Measurements from ENCODE around the gene MPZL2.

- TF ChIP-seq EZH2phosphoT487 (IDR thresholded peaks at IDR 0.05; ENCODE audit: borderline replicate concordance, low read length), result no peak
- TF ChIP-seq CTCF (conservative IDR thresholded peaks at IDR 0.05; ENCODE audit: low read depth, low read length), result peak; percentile 46
- TF ChIP-seq EZH2 (IDR thresholded peaks at IDR 0.05; ENCODE audit: low read length, unreplicated experiment), result no peak
Measured at GRCh38 chr11:118263695-118264568, at the start of gene MPZL2.
